ENCODE results near the gene IRF8.
"Not testable (repeated sequence)": the region's sequence is repeated elsewhere in the genome, so short reads cannot be mapped to it uniquely, and the experiment has no call there.

Gene IRF8

DNA sequence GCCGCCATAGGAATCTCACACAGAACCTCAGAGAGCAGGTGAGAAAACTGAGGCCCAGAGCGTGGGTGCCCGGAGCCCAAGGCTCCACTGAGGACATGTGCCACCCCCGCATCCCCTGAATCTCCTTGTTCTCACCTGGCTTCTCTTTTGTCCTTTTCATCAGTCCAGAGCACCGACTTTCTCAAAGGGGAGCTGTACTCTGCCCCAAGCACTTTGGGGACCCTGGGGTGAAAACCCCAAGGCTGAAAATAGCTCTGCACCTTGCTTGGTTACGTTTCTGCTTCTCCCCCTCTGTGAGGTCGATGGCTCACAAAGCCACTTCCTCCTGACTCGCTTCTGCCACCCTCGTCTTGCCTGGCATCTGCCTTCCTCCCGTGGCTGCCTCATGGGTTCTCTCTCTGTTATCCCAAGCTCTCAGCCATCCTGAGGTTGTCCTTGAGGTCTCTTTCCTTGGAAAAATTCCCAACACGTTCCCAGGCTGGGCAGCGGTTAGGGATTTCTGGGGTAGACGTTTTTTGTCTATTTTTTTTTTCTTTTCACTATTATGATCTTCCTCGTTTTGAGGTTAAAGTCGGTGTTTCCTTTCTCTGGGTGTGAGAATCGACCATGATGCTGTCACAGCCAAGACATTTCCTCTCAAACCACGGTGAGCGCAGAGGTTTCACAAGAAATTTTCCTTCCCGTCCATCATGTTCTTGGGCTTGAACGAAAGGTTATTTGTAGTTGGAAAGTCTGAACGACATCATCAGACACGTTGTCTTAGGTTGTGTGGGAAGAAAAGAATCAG is 37.2 kb downstream of the IRF8 start:
- peak; percentile 61 for DNase-seq (ENCODE audit: low read depth)

DNA sequence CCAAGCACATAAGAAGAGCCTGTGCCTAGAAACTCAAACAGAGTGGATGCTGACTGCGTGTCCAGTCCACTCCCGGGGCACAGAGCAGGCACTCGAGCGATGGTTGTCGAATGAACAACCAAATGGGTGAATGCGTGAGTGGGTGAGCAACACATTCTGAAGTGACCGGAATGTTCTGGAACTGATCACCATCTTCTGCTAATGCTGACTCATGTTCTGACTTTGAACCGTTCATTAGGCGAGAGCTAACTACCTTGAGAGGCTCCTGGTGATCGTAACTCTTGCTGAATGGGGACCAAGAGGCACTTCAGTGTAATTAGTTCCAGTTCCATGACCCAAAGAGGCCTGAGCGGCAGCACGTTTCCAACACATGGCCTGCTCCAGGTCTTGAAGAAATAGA is 37.9 kb downstream of the IRF8 start:
- DNase-seq (ENCODE audit: low read depth): no peak

DNA sequence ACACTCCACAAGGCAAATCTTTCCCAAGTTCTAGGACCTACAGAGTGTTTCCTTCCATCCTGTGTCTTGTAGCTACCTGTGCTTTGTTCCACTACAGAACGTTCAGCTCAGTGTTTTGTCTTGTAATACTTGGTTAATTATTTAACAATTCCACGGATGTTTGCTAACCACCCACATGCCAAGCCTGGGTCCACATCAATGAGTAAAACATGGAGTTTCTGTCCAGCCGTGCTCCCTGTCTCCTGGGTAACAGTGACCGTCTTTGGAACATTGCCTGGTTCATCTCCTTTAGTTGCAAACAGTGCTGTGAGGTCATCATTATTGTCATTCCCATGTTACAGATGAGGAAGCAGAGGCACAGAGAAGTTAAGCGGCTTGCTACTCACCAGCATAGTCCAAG is 41.3 kb downstream of the IRF8 start:
- no peak for DNase-seq (ENCODE audit: low read depth)

DNA sequence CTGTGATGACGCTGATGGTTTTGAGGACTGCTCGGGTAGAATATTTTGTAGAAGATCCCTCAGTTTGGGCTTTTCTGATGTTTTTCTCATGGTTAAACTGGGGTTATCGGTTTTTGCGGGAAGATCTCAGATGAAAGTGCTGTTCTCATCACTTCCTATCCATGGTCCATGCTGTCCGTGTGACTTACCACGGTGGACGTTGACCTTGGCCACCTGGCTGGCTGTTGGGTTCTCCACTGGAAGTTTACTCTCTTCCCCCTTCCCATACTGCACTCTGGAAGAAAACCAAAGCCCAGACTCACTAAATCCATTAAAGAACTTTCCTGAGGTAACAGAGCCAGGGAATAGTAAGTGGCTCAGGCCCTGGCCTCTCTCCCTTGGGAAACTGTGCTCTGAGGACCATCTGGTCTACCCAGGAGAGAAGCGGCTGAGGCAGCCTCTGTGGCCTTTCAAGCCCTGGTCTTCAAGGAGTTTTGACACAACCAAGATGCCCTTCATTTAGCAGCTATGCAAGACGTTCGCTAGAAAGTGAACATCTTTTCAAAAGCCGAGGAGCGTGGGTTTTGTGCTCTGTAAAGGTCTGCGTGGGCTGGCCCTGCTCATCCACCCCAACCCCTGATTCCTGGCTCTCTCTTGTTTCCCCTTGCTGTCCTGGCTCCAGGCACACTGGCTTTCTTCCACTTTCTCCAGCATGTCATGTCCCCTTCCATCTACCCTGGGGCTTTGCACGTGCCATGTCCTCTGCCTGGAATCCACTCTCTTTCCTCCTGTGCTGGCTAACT is 43.1 kb downstream of the IRF8 start:
- DNase-seq (ENCODE audit: low read depth): no peak

DNA sequence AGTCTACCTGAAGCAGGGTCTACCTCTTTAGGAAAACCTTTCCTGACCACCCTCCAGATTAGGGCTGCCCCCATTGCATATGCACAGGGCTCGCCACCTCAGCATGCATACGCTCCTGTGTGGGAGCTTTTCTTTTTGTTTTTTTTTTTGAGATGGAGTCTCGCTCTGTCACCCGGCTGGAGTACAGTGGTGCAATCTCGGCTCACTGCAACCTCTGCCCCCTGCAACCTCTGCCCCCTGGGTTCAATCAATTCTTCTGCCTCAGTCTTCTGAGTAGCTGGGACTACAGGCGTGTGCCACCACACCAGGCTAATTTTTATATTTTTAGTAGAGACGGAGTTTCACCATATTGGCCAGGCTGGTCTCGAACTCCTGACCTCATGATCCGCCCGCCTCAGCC is 43.7 kb downstream of the IRF8 start:
- DNase-seq (ENCODE audit: low read depth): not testable (repeated sequence)

DNA sequence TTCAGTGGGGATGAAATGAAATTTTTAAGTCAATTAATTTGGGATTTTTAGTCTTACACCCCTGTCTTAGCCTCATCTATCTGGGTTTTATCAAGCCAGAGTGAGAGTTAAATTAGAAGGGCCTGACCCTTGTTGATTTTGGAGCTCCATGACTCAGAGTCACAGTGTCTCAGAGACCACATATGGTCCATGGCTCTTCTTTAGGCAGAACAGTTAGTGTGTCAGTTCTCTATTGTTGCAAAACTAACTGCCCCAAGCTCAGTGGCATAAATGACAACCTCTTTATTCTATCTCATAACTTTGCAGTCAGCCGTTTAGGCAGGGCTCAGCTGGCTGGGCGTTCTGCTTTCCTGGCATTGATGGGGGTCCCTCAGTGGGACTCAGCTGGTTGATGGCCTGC is 44.7 kb downstream of the IRF8 start:
- no peak for DNase-seq (ENCODE audit: low read depth)

DNA sequence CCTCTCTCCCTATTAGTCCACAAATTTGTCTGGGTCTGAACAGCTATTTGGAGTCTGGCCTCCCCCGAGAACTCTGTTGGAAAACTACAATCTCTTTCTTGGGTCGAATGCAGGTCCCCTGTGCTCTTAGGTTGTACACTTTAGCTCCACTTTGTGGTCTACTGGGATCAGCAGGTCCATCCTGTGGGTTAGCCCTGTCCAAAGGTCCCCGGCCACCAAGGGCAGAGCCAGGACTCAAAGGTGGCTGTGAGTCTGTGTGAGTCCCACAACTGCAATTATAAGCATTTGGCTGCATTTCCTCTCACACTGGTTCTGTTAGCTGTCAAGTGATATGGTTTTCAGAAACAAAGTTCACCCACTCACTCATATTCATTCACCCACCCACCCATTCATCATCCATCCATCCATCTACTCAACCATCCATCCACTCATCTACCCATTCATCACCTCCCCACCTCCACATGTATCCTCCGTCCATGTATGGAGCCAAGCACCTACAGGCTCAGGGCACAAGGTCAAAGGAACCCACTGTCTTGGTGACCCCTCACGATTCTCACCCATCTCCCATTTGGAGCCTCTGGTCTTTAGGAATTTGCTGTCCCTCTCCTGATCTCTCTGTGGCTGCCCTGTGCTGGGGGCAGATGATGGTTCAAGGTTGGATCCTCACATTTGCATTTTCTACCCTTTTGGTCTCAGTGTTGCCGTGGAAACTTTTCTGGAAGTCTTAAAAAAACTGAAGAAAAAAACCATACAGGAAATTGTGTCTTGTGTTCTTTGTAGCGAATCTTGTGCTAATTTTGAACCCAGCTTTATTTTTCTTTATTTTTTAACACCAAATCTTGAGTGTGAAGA is 45.8 kb downstream of the IRF8 start:
- DNase-seq (ENCODE audit: low read depth): no peak

DNA sequence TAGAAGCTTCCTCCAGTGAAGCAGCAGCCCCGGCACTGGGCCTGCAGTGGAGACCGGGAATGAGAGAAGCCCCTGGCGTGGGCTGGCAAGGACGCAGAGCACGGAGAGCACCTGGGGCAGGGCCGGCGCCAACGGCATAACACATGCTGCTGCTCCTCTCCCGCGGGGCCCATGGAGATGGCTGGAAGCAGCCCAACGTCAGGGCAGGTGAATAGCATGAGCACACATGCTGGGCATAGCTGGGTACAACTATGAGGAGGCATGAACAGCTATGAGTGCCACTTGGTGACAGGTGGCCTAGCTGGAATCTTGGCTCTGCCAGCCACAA is 46.4 kb downstream of the IRF8 start:
- DNase-seq (ENCODE audit: low read depth): no peak

DNA sequence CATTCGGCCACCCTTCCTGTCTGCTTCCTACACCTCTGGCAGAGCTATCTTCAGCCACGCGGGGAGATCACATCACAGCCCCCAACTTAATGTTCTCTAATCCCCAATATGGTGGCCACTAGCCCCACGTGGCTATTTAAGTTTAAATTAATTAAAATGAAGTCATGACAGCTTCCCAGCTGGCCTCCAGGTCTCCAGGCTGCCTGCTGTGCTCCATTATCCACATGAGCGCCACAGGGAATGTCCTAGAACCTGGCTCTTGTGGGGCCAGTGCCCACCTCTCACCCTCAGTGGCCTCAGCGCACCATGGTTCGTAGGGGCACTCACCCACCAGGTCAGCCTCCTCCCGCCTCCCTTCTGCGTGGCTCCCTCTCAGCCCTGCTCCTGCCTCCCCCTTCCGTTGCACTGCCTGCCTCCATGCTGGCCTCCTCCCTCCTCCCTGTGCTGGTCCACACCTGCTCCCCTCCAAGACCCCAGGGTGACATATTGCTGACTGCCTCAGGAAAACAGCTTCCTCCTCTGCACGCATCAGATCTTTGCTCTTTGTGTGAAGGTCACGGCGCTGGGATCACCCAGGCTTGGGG is 47.7 kb downstream of the IRF8 start:
- no peak for DNase-seq (ENCODE audit: low read depth)

DNA sequence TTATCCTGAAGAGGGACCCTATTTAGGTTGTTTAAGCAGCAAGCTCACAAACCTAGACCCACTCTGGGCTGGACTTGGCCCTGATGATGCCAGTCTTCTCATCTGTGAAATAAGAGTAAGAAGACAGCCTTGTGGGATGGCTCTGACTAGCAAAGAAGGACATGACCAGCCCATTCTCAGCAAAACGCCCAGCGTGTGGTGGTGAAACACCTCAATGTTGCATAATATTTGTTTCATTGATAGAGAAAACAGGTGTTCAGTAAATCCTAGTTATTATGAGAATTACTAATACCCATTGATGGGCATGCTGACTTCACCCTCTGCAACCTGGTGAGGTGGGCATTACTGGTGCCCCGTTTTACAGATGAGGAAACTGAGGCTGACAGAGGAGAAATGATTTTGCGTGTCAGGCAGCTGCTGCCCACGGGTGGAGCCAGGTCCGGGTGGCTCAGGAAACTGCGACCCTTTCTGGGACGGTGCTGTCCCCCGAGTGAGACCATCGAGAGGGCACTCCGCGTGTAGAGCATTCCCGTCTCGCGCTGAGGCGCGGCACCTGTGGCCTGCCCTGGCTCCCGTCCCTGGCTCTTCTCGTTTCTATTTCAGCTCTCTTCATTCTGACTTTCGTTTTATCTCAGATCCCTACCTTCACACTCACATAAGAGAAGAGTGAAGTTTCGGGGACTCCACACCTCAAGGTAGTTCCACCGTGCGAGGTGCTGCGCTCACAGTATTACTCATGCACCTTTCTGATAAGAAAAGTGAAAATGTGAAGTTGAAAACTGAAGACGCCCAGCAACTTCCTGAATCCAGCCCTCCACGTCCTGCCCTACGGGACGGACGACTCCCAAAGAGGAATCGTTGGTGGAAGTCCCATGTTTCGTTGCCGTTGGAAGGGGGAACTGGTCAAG is 48.5 kb downstream of the IRF8 start:
- DNase-seq (ENCODE audit: low read depth): no peak

DNA sequence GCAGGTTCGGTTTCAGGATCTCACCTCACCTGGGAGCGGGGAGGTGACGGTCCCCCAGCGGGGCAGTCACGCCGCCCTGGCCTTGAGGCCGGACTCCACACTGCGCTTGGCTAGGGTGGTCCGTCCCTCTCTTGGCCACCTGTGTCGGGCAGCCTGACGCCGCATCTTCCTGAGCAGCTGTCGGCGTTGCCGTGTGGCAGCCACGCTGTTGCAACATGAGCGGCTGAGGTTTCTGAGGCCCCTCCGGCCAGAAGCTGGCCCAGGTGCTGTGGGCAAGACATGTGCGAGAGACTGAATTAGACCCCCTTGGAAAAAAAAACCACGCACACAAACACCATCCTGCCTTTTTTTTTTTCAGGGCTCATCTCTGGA is 49.2 kb downstream of the IRF8 start:
- no peak for DNase-seq (ENCODE audit: low read depth)

DNA sequence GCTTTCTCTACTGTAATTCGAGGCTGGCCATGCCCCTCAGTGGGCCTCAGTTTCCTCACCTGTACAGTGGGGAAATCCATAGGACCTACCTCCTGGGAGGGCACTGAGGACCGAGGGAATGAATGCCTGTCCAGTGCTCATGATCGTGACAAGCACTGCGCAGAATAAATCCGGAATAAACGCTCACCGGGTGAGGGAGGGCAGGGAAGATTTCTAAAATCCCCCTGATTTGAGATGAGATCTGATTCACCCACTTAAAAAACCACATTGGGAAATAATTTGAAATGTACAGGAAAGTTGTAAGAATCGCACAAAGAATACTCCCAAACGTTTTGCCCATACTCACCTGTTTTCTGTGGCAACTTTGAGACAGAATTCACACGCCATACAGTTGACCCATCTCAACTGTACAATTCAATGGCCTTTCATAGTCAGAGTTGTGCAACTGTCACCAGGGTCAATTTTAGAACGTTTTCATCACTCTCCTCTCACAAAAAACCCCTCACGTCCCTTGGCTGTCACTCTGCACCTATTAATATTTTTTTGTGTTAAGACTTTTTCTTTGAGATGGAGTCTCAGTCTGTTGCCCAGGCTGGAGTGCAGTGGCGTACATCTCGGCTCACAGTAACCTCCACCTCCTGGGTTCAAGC is 49.8 kb downstream of the IRF8 start:
- DNase-seq (ENCODE audit: low read depth): no peak

DNA sequence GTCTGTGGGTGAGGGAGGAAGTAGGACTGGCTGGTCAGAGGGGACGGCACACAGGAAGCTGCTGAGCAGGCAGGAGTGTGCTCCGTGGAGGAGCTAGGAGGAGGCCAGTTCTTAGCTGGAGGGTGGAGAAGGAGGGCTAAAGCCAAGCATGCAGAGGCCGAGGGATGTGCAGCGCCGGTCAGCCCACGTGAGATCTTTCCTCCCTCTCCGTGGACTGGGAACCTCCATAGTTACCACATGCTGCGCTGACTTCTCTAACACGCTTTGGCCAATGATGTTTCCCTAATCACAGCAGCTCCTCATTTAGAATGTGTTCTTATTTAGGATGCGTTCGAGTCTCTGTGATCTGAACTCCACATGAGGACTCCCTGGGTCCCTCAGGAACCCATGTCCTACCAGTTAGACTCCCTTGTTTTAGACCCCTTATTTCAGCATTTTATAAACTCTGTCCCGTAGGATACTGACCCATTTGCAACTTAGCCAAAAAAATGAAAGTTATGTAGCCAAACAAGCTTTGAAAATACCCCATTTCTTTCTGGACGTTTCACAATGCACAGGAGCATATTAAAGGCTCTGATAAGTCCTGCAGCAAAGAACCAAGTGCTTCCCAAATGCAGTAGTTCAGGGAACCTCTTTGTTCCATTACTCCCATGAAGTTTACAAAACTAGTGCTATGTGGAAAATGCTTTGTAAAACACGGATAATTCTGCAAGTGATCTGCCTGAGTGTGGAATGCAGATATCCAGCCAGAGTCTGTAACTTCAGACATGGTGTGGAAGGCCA is 51.4 kb downstream of the IRF8 start:
- DNase-seq (ENCODE audit: low read depth): no peak

DNA sequence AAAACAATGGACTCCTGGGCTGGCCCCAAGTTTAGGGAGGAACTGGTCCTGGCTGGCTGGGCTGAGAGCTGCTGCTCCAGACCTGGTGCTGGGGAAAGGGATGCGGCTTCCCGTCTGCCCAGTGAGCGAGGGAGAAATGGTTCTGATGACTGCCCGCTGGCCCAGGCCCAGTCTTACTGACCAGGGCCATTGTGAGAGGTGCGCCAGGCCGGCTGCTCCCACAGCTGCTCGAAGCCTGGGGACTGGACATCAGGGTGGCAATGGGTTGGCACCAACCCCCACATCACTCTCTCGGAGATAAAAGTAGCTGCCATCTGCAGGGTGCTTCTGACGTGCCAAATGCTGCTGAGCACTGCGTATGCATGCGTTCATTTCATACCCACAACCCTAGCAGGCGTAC is 53.2 kb downstream of the IRF8 start:
- DNase-seq (ENCODE audit: low read depth): no peak

DNA sequence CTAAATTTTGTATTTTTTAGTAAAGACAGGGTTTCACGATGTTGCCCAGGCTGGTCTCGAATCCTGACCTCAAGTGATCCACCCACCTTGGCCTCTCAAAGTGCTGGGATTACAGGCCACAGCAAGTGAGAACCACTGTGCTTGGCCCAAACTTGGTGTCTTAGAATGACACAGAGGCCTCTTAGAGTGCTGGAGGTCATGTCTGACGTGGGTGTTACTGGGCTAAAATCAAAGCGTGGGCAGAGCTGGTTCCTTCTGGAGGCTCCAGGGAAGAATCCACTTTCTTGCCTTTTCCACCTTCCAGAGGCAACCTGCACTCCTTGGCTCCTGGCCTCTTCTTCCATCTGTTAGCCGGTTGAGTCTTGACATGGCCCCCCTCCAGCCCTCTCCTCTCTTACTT is 53.8 kb downstream of the IRF8 start:
- DNase-seq (ENCODE audit: low read depth): no peak

DNA sequence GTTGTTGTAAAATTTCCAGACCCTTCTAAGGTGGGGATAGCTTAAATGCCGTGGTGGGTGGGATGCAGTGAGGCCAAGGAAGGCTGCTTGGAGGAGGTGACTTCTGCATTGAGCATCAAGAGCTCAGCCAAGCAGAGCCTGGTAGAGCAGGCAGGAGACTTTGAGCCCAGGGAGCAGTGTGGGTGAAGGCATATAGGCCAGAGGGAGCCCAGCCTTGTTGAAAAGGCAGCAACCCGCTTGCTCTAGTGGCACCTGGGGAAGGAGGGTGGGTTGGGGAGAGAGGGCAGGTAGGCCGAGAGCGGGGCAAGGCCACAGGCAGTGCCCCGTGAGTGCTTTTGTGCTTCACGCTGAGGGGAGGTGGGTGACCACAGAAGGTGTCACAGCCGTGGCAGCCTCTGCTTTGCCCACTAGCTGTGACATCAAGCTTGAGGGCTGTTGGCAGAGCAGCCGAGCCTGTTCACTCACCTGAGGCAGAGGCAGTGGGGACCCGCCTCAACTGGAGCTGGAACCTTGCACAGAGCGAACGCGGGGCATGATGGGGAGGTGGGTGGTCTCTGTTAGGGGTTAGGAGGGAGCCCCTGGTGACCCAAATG is 56.1 kb downstream of the IRF8 start:
- DNase-seq (ENCODE audit: low read depth): no peak

DNA sequence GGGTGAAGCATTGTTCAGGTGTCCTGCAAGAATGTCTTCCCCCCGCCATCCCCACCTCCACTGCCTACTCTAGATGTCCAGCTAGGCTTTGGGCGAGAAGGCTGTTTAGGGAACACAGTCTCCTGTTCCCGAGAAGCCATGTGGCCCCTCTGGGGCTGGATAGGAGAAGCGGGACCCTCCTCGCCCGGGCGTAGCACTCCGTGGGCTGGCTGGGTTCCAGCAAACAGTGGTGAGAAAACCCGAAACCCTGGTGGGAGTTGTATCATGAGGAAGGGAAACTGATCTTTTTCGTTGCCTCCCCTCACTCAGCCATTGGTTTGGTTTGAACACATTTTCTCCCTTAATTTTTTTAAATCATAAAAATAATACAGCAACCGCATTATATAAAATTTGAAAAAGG is 56.6 kb downstream of the IRF8 start:
- DNase-seq (ENCODE audit: low read depth): no peak

DNA sequence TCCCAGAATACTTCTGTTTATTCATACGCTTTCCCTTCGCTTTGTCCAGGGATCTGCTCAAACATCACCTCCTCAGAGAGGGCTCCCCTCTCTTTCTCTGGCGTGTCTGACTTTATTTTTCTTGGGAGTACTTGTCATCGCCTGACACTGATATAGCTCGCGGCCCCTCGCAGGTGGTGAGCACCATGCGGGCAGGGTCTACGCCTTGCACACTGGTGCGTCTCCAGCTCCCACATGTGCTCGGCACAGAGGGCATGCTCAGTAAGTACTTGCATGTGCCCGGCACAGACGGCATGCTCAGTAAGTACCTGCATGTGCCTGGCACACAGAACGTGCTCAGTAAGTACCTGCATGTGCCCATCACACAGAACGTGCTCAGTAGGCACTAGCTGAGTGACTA is 57.5 kb downstream of the IRF8 start:
- no peak for DNase-seq (ENCODE audit: low read depth)

DNA sequence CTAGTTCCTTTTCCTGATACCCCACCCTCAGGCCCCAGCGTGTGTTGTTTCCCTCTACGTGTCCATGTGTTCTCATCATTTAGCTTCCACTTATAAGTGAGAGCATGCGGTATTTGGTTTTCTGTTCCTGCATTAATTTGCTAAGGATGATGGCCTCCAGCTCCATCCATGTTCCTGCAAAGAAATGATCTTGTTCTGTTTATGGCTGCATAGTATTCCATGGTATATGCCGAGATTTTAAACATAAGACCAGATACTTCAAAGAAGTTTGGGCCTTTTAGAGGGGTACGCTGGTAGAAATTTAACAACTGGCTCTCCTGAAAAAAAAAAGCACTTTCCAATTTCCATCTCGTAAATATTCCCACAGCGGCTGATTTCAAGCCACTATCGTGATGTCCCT is 59.8 kb downstream of the IRF8 start:
- no peak for DNase-seq (ENCODE audit: low read depth)

DNA sequence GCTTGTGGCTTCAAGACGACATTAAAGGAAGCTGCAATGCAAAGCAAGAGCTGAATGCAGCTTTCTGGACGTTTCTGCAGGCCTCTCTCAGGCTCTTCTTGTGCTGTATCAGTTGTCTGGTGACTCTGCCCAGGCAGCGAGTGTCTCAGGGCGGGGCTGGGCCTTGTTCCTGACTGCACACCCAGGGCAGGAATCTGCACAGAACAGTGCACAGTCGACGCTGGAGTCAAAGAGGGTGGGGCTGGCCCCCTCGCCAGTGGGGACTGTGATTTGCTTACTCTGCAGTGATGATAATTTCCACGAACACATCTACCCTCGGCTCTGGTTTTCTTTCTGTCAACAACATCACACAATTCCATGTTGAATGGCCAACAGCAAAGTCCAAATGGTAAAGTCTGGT is 60.7 kb downstream of the IRF8 start:
- DNase-seq (ENCODE audit: low read depth): no peak

Measured in stimulated activated CD8-positive, alpha-beta memory T cell treated with anti-CD3 and anti-CD28 coated beads, Interleukin-4, amount 100 ng/mL, for 24 hours (primary cell).